GM12872 (cell line): ENCODE data around the gene TEPSIN.

Source experiments
- CTCF ChIP-seq: IDR thresholded peaks from 3 replicates; pipeline ENCODE4 v1.5.1; 2011; ENCODE audit warnings: low read depth, mild to moderate bottlenecking, low read length, moderate library complexity; ENCODE audit not compliant: insufficient read depth

TEPSIN gene

GRCh38 chr17:81259058-81259605 lies 20.3 kb upstream of the TEPSIN start:
- no peak for TF ChIP-seq CTCF

GRCh38 chr17:81258292-81258691 lies 19.4 kb upstream of the TEPSIN start:
- TF ChIP-seq CTCF, result no peak

GRCh38 chr17:81257533-81257932 lies 18.7 kb upstream of the TEPSIN start:
- TF ChIP-seq CTCF, result no peak

GRCh38 chr17:81256616-81257015 lies 17.8 kb upstream of the TEPSIN start:
- TF ChIP-seq CTCF, result no peak

- TF ChIP-seq CTCF, result no peak
Measured at GRCh38 chr17:81254955-81255717, 16.3 kb upstream of the TEPSIN start.

- TF ChIP-seq CTCF, result peak; percentile 83
Measured at GRCh38 chr17:81253358-81254131, 14.7 kb upstream of the TEPSIN start.

GRCh38 chr17:81252987-81253329 lies 14.1 kb upstream of the TEPSIN start:
- no peak for TF ChIP-seq CTCF
